NCI-H774 (cell line): ENCODE data around the gene GPR62.
A peak's percentile ranks its signal among the peaks of the same experiment; 100 is the strongest.
"Not testable (repeated sequence)": the region's sequence is repeated elsewhere in the genome, so short reads cannot be mapped to it uniquely, and the experiment has no call there.

ENCODE experiments used
- DNase-seq: peaks from one replicate; lab custom pipeline; 2025; lab: John Stamatoyannopoulos, UW

The GPR62 gene

DNA sequence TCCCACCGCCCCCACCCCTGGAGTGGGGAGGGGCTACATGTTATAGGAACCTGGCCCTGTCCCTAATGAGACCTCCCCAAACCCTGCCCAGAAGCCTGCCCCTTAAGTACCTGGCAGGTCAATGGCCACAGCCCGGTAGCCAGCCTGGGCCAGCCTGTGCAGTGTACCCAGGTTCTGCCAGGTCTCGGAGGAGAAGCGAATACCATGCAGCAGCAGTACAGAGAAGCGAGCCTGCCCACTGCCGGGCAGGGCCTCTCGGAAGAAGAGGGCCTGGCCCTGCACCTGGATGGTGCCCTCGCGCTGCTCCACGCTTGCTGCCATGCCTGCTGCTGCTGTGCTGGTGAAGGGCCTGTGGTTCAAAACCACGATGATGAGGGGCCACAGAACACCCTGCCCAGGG is 16.2 kb downstream of the GPR62 start:
- DNase-seq = no peak

DNA sequence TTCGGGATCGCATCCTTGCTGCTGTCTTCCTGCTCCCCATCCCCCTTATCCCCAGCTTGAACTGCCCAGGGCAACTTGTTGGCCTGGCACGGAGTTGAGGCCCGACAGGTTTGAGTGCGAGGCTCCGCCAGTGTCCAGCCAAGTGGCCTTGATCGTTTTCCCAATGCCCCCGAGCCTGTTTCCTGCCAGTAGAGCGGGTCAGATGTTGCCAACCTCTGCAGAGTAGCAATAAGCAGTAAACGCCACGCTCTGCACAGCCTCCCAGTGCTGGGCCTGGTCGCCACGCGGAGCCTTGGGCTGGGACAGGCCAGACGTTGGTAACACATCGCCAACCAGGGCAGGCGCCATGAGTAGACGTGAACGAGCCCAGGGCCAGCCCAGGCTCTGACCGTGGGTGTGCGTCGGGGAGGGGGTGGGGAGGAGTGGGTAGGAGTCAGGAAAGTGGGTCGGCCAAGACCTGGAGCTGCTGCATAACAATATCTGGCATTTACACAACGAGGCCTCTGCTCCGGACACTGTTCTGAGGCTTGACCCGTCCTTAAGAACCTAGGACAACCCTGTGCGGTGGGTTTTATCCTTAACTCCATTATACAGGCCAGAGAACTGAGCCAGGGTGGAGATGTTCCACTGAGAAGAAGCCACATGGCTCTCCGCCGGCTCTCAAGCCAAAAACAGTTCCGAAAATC is 19.2 kb downstream of the GPR62 start:
- DNase-seq = no peak

DNA sequence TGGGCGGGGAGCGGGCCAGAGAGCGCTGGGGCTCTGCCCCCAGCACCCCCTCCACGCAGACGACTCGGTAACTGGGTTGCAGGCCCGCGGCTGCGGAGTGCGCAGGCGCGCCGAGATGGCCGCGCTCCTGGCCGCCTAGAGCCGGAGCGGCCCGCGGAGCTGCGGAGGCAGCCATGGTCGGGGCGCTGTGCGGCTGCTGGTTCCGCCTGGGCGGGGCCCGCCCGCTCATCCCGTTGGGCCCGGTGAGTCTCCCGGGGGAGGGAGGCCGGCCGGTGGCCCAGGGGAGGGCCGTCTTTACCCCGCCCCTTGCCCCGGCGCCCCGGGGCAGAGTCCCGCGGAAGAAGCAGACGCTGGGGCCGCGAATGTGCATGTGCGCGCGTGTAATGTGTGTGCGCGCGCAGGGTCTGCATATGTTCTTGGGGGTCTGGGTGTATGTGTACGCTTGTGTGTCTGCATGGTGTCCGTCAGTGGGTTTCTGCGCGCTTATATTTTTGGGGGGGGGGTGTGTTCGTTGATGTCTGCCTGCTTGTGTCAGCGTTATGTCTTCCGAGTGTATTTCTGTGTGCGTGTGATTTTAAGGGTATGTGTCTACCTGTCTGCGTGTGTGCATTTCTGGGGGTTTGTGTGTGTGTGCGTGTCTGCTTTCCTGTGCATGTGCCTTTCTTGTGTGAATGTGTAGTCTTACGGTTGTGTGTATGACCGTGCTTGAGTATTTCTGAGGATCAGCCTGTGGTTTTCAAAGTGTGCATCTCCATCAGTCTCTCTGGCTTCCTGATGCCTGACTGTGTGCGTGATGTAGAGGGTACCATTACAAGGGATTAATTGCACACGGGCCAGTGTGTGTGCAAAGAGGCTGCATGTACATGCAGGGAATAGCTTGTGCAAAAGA is 20.0 kb downstream of the GPR62 start, which contains the start of gene ABHD14A:
ABHD14A (plus strand) TSS at position 102 of the 889 bp plus-strand sequence; CDS start at position 174, 72 bp downstream.
- DNase-seq = peak; percentile 33

DNA sequence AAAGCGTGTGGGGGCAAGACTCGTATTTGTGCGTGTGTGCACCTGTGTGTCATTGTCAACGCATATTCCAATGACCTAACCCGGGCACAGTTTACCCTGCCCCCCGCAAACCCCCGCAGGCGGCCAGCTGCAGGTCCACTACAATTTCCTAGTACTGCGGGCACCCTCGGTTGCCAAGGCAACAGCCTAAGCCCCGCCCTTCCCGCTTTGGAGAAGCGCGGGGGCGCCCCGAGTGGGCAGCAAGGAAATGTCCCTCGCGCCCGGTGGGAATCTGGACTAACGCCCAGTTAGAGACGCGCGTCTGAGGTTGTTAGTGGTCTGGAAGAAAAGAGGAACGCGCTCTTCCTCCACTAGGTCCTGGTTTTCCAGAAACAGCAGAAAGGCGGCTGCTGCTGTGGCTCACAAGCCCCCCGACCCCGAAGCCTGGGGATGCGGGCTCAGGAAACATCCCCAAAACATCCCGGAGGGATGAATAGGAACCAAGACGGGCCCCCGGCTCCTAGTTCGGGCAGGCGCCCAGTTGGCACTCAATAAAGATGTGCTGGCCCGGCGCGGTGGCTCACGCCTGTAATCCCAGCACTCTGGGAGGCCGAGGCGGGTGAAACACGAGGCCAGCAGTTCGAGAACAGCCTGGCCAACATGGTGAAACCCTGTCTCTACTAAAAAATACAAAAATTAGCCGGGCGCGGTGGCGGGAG is 20.8 kb downstream of the GPR62 start:
- DNase-seq = no peak

DNA sequence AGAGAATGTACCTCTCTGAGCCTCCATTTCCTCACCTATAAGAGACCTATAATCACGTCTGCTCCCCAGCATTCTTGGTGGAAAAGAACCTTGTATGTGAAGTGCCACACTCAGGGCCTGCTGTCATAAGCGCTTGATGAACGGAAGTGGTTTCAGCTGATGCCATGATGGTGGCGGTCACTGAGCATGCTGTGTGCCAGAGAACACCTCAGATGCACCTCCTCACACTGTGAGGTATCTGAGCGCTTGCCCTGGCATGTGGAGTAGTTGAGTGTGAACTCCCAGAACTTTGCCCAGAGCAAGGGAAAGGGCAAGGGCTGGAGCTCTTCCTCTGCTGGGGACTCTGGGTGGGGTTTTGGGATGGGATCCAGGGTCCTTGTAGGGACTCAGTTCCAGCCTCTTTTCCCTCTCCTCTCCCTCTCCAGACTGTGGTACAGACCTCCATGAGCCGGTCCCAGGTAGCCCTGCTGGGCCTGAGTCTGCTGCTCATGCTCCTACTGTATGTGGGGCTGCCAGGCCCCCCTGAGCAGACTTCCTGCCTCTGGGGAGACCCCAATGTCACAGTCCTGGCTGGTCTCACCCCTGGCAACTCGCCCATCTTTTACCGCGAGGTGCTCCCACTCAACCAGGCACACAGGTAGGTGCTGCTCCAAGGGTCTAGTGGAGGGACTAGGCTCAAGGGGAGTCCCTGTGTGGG is 22.4 kb downstream of the GPR62 start:
- DNase-seq = no peak

DNA sequence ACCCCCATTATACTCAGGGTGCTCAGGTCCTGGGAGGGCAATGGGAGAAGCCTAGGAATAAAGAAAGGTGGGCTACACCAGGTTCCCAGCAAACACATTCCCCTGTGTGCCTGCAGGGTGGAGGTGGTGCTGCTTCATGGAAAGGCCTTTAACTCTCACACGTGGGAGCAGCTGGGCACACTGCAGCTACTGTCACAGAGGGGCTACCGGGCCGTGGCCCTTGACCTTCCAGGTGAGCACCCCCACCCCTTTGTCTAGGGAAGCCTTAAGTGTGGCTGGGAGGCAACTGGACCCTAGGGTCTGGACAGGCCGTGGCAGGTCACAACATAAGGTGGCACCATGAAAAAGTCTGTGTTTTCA is 22.9 kb downstream of the GPR62 start:
- no peak for DNase-seq

DNA sequence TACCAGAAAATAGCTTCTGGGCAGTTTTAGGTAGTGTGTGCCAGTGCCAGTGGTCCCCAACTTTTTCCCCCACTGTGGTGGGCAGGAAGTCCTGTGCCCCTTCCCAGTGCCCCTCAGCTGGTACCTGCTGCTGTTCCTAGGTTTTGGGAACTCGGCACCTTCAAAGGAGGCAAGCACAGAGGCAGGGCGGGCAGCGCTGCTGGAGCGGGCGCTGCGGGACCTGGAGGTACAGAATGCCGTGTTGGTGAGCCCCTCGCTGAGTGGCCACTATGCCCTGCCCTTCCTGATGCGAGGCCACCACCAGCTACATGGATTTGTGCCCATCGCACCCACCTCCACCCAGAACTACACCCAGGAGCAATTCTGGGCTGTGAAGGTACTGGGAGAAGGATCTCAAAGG is 25.1 kb downstream of the GPR62 start:
- no peak for DNase-seq

DNA sequence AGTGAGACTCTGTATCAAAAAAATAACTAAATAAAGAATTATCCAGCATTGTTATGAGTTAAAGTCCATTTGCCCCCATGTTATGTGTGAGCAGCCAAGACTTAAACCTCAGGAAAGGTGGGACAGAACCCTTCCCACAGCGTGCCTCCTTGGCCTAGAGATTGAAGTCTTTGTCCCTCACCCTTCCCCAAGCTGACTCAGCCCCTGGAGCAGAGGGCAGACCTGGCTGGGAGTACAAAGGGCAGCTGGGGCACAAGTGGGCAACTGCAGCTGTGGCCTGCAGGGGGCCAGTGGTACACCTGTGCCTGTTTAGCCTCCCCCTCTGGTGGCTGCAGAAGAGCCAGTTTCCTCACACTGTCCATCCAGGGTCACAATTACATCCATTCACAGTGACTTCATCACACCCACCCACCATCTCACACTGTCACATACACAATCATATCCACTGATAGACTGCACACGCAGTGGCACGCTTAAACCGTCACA is 27.2 kb downstream of the GPR62 start:
- no peak for DNase-seq

DNA sequence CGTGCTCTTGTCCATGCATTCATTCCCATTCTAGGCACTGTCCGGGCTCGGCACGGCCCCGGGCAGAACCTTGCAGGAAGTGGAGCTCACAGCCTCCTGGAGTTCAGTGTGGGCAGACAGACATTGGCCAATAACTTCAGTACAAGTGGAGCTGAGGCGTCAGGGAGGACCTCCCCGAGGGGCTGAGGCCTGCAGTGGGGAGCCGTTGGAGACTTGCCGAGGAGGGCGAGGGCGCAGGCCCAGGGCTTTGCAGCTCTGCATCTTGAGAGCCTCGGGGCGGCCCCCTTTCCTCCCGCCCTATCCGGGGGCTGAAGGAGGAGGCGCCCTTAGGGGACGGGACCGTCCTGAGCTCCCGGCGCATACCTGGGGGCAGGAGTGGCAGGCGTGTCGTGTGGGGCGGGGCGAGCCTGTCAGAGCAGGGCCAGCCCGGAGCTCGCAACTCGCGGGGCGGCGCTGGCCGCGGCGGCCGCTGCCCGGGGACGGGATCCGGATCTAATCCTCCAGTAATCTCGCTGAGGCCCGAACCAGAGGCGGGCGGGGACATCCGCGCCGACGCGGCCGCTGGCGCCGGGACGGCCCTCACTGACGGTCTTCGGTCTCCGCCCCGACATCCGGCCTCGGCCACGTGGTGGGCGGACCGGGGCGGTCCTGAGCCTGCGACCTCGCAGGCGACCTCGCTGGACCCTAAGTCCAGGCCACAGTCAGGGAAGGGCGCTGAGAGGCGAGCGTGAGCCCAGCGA is 27.8 kb downstream of the GPR62 start, which contains the start of gene ACY1:
ACY1 (plus strand) TSS at position 698 of the 740 bp plus-strand sequence. CDS start 530 bp downstream, outside the sequence.
- peak; percentile 25 for DNase-seq

DNA sequence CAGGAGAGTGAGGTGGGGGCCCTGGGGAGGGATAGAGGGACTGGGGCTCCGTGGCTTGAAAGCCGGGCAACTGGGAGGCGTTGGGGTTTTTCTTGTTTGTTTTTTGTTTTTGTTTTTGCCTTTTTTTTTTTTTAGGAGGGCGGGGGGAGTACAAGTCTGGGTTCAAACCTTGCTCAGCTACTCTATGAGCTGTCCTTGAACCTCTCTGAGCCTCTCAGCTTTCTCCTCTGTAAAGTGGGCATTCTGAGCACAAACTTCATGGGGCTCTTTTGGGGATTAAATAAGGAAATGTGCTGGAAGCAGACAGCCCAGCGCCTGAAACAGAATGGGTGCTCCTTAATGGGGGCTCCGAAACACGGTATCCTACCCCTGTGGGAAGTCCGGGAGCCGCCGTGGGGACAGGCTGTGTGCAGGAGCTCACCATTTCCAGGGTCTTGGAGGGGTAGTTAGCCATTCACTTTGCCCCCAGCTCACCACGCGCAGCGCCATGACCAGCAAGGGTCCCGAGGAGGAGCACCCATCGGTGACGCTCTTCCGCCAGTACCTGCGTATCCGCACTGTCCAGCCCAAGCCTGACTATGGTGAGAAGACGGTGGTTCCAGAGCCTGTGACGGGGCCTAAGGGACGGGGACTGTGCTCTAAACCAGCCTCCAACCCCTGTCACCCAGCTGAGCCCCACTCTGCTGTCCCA is 28.5 kb downstream of the GPR62 start:
- no peak for DNase-seq

DNA sequence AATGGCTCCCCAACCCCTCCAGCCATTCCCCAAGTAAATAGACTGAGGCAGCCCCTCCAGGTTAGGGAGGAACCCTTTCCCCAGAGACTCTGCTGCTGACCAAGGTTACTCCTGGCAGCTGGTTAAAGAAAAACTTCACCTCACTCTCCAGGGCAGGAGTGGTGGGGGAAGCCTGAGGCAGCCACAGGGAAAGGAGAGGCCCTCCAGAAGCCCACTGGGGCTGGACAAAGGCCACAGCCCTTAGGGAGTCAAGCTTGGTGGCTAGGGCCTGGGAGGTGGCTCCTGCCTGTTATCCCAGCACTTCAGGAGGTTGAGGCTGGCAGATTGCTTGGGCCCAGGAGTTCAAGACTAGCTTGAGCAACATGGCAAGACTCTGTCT is 29.1 kb downstream of the GPR62 start:
- DNase-seq = no peak

DNA sequence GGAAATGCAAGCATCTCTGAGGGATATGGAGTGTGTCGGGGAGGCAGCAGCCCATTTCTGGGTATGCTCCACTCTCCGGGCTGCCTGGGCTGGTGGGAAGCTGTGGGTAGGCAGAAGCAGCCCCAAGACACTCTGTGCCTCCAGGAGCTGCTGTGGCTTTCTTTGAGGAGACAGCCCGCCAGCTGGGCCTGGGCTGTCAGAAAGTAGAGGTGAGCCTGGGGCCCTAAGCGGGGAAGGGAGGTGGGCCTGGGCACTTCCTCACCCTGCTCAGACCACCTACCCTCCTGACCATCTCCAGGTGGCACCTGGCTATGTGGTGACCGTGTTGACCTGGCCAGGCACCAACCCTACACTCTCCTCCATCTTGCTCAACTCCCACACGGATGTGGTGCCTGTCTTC is 29.9 kb downstream of the GPR62 start:
- DNase-seq = no peak

DNA sequence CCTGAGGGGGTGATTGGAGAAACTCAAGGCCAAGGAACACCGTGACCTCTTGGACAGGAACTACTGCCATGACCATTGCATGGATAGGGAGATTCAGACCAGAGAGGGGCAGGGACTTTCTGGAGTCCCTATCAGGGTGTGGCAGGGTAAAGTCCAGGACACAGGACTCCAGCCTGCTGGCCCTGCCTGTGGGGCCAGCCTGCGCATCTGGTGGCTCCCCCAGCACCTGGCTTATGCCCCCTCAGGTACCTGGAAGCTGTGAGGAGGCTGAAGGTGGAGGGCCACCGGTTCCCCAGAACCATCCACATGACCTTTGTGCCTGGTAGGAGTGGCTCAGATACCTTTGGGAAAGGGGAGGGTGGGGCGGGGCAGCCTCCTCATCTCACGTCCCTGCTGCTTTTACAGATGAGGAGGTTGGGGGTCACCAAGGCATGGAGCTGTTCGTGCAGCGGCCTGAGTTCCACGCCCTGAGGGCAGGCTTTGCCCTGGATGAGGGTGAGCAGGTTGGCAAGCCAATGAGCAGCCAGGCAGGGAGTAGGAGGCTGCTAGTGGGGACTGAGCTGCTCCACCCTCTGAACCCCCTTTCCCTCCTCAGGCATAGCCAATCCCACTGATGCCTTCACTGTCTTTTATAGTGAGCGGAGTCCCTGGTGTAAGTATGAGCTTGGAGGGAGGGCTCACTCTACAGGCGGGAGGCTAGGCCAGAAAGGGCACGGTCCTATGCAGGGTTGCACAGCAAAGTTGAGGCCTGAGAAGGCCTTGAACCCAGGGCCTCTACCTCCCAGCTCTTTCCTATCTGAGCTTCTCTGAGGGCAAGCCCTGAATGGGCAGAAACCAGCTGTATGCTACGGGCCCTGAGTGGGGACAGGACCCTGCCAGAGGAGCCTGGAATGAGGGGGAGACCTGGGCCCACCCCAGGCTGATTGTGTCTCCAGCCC is 31.1 kb downstream of the GPR62 start:
- DNase-seq = no peak

DNA sequence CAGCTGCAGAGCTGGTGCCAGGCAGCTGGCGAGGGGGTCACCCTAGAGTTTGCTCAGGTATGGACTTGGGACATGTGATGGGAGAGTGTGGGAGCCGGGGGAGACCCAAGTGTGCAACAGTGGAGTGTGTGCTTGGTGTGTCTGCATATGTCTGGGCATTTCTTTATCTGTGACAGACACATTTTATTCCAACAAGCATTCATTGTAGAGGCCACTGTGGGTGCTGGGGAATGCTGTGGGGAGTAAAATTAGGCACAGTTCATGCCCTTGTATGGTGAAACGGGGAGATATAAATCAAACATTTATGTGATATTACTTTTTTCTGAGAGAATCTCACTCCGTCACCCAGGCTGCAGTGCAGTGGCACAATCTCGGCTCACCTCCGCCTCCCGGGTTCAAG is 32.4 kb downstream of the GPR62 start:
- no peak for DNase-seq

DNA sequence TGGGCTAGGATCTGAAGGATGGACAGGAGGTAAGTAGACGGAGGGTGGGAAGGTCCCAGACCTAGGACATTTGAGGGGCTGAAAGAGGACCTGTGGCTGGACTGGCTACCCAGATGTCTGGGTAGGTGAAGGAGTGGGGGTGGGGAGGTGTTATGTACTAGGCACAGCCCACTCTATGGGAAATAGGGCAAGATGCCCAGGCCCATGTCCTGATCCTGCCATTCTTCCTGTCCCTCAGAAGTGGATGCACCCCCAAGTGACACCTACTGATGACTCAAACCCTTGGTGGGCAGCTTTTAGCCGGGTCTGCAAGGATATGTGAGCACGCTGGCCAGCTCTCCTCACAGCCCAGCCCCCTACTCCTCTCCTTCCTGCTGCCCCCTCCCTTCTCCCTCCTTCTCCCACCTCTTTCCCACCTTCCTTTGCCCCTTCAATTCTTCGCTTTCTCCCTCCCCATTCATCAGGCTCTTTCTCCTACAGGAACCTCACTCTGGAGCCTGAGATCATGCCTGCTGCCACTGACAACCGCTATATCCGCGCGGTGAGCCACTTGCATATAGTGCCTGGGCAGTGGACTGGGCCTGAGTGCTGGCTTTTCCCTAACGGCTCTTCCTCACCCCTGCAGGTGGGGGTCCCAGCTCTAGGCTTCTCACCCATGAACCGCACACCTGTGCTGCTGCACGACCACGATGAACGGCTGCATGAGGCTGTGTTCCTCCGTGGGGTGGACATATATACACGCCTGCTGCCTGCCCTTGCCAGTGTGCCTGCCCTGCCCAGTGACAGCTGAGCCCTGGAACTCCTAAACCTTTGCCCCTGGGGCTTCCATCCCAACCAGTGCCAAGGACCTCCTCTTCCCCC is 33.3 kb downstream of the GPR62 start:
- DNase-seq = no peak

DNA sequence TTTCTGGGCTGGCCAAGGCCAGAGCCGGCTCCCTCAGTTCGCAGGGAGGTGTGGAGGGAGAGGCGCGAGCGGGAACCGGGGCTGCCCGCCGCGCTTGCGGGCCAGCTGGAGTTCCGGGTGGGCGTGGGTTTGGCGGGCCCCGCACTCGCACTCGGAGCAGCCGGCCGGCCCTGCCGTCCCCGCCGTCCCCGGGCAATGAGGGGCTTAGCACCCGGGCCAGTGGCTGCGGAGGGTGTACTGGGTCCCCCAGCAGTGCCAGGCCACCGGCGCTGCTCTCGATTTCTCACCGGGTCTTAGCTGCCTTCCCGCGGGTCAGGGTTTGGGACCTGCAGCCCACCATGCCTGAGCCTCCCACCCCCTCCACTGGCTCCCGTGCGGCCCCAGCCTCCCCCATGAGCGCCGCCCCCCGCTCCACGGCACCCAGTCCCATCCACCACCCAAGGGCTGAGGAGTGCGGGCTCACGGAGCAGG is 35.4 kb downstream of the GPR62 start:
- DNase-seq = not testable (repeated sequence)

DNA sequence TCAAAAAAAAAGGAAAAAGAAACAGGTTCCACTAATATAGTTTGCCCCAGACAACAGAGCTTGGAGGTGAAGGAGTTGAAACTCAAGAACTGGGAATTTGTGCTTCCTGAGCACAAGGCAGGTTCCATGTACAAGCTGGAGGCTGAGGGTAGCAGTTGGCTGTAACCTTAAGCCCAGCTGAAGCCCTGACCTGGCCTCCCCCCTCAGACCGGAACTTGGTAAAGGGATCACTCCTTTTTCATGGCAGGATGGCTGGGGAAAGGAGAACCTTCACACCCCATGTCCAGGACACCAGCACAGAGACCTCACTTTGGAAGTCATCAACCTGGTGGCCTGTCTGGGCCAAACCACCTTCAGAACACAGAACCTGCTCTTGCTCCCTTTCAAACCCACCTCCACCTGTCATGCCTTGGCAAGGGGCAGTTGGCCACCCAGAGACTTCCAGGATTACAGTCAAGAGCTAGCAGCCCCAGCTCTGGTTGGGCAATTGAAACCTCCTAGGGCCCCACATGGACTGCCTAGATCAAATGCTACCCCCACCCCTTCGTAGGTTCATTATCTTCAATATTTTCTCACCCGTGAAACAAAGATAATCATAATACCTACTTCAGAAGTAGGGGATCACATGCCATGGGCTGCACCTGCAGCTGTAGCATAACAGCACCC is 37.0 kb downstream of the GPR62 start:
- DNase-seq = no peak

DNA sequence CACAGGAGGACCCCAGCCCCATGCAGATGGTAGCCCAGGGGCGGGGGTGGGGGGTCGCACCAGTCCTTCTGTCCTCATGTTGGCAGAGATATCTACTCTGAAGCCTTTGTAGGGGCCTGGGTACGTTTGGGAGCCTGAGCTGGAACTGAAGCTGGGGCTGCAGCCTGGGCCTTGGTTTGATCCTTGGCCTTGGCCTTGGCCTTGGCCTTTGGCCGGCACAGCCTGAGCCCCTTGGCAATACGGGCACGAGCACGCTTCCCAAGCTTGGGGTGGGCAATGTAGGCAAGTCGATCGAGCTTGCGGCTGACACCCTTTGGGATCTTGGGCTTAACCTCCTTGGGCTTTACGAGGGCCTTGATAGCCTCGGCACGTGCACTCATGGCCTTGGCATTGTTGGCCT is 38.5 kb downstream of the GPR62 start:
- DNase-seq = not testable (repeated sequence)
